ENCODE measurements around the gene NGF.
A peak's percentile ranks its signal among the peaks of the same experiment; 100 is the strongest.

NGF gene

GRCh38 chr1:115307661-115308060 lies 30.4 kb downstream of the NGF start:
- Histone ChIP-seq H3K4me1 (ENCODE audit: control insufficient read depth, low read depth, low read length) (no peaks in the 10 kb centered on the region), H2AK5ac (ENCODE audit: low read length) (no peak overlapping the region), H3K18ac (ENCODE audit: low read length) (no peak overlapping the region), H2BK5ac (ENCODE audit: low read length) (no peak overlapping the region), H3K36me3 (ENCODE audit: control insufficient read depth, insufficient read depth, low read length) (no peaks in the 10 kb centered on the region), H2BK120ac (ENCODE audit: low read depth, low read length) (no peak overlapping the region), H3K4ac (ENCODE audit: low read depth, low read length) (no peak overlapping the region), H2BK15ac (replicated peaks; ENCODE audit: low read depth) (no peak overlapping the region), H3K79me1 (ENCODE audit: low read length) (no peaks in the 10 kb centered on the region), H3K27me3 (ENCODE audit: insufficient read depth, low read length, poor library complexity) (no peaks in the 10 kb centered on the region), H4K8ac (ENCODE audit: low read depth, low read length) (no peak overlapping the region), H3K9ac (ENCODE audit: low read length) (no peak overlapping the region), H3K27ac (ENCODE audit: low read depth, low read length) (no peak overlapping the region), H3K4me2 (ENCODE audit: low read length) (no peak overlapping the region), H3K4me3 (ENCODE audit: low read length) (no peak overlapping the region), H4K5ac (ENCODE audit: low read length) (no peak overlapping the region), H3K23ac (ENCODE audit: low read length) (no peak overlapping the region), H3K56ac (ENCODE audit: low read length) (no peak overlapping the region), H3K79me2 (ENCODE audit: control insufficient read depth, insufficient read depth, low read length) (no peaks in the 10 kb centered on the region)
- no peak for DNase-seq

GRCh38 chr1:115306146-115306545 lies 31.9 kb downstream of the NGF start:
- no peaks in the 10 kb centered on the region for H3K79me1 ChIP-seq (ENCODE audit: low read length)
- no peak overlapping the region for H3K18ac ChIP-seq (ENCODE audit: low read length)
- no peak overlapping the region for H3K23ac ChIP-seq (ENCODE audit: low read length)
- H3K27ac ChIP-seq (ENCODE audit: low read depth, low read length), result no peak overlapping the region
- H3K4ac ChIP-seq (ENCODE audit: low read depth, low read length), result no peak overlapping the region
- no peak overlapping the region for H2AK5ac ChIP-seq (ENCODE audit: low read length)
- H3K79me2 ChIP-seq (ENCODE audit: control insufficient read depth, insufficient read depth, low read length), result no peaks in the 10 kb centered on the region
- H3K4me2 ChIP-seq (ENCODE audit: low read length), result no peak overlapping the region
- H3K36me3 ChIP-seq (ENCODE audit: control insufficient read depth, insufficient read depth, low read length), result no peaks in the 10 kb centered on the region
- no peak overlapping the region for H2BK15ac ChIP-seq (replicated peaks; ENCODE audit: low read depth)
- no peak overlapping the region for H4K8ac ChIP-seq (ENCODE audit: low read depth, low read length)
- no peak overlapping the region for H2BK120ac ChIP-seq (ENCODE audit: low read depth, low read length)
- H3K4me1 ChIP-seq (ENCODE audit: control insufficient read depth, low read depth, low read length), result no peaks in the 10 kb centered on the region
- no peak overlapping the region for H4K5ac ChIP-seq (ENCODE audit: low read length)
- WGBS (ENCODE audit: extremely low coverage, insufficient coverage, low lambda C conversion rate), result no CpG with 5 or more reads among the region's 2 CpGs
- no peak overlapping the region for H3K9ac ChIP-seq (ENCODE audit: low read length)
- H3K4me3 ChIP-seq (ENCODE audit: low read length), result no peak overlapping the region
- H3K27me3 ChIP-seq (ENCODE audit: insufficient read depth, low read length, poor library complexity), result no peaks in the 10 kb centered on the region
- no peak overlapping the region for H2BK5ac ChIP-seq (ENCODE audit: low read length)
- DNase-seq, result no peak
- no peak overlapping the region for H3K56ac ChIP-seq (ENCODE audit: low read length)

- no peak for DNase-seq
- Histone ChIP-seq H3K23ac (ENCODE audit: low read length) (no peak overlapping the region), H3K18ac (ENCODE audit: low read length) (no peak overlapping the region), H3K27me3 (ENCODE audit: insufficient read depth, low read length, poor library complexity) (no peaks in the 10 kb centered on the region), H2AK5ac (ENCODE audit: low read length) (peak overlapping the region; percentile 49), H3K9ac (ENCODE audit: low read length) (no peak overlapping the region), H2BK120ac (ENCODE audit: low read depth, low read length) (no peak overlapping the region), H3K4ac (ENCODE audit: low read depth, low read length) (no peak overlapping the region), H3K79me1 (ENCODE audit: low read length) (no peaks in the 10 kb centered on the region), H3K4me3 (ENCODE audit: low read length) (no peak overlapping the region), H4K8ac (ENCODE audit: low read depth, low read length) (no peak overlapping the region), H3K27ac (ENCODE audit: low read depth, low read length) (no peak overlapping the region), H2BK5ac (ENCODE audit: low read length) (no peak overlapping the region), H3K4me2 (ENCODE audit: low read length) (no peak overlapping the region), H3K4me1 (ENCODE audit: control insufficient read depth, low read depth, low read length) (peaks cover 1% of the 10 kb centered on the region), H2BK15ac (replicated peaks; ENCODE audit: low read depth) (no peak overlapping the region), H3K79me2 (ENCODE audit: control insufficient read depth, insufficient read depth, low read length) (no peaks in the 10 kb centered on the region), H4K5ac (ENCODE audit: low read length) (no peak overlapping the region), H3K56ac (ENCODE audit: low read length) (no peak overlapping the region), H3K36me3 (ENCODE audit: control insufficient read depth, insufficient read depth, low read length) (no peaks in the 10 kb centered on the region)
- WGBS (ENCODE audit: extremely low coverage, insufficient coverage, low lambda C conversion rate), result no CpG with 5 or more reads among the region's 2 CpGs
Observed at GRCh38 chr1:115303364-115303763, 34.7 kb downstream of the NGF start.

- H3K27me3 ChIP-seq (ENCODE audit: insufficient read depth, low read length, poor library complexity), result no peaks in the 10 kb centered on the region
- H3K79me1 ChIP-seq (ENCODE audit: low read length), result no peaks in the 10 kb centered on the region
- no peak overlapping the region for H3K9ac ChIP-seq (ENCODE audit: low read length)
- H2AK5ac ChIP-seq (ENCODE audit: low read length), result no peak overlapping the region
- no peak overlapping the region for H2BK120ac ChIP-seq (ENCODE audit: low read depth, low read length)
- H3K36me3 ChIP-seq (ENCODE audit: control insufficient read depth, insufficient read depth, low read length), result no peaks in the 10 kb centered on the region
- H3K27ac ChIP-seq (ENCODE audit: low read depth, low read length), result no peak overlapping the region
- DNase-seq, result peak; percentile 65
- no peak overlapping the region for H4K5ac ChIP-seq (ENCODE audit: low read length)
- no peak overlapping the region for H3K4me3 ChIP-seq (ENCODE audit: low read length)
- H3K18ac ChIP-seq (ENCODE audit: low read length), result no peak overlapping the region
- no CpG with 5 or more reads among the region's 9 CpGs for WGBS (ENCODE audit: extremely low coverage, insufficient coverage, low lambda C conversion rate)
- H3K4me2 ChIP-seq (ENCODE audit: low read length), result no peak overlapping the region
- H2BK5ac ChIP-seq (ENCODE audit: low read length), result no peak overlapping the region
- H4K8ac ChIP-seq (ENCODE audit: low read depth, low read length), result no peak overlapping the region
- H3K4ac ChIP-seq (ENCODE audit: low read depth, low read length), result no peak overlapping the region
- H3K23ac ChIP-seq (ENCODE audit: low read length), result no peak overlapping the region
- no peaks in the 10 kb centered on the region for H3K79me2 ChIP-seq (ENCODE audit: control insufficient read depth, insufficient read depth, low read length)
- H3K4me1 ChIP-seq (ENCODE audit: control insufficient read depth, low read depth, low read length), result peaks cover 1% of the 10 kb centered on the region
- peak overlapping the region; percentile 31 for H3K56ac ChIP-seq (ENCODE audit: low read length)
- H2BK15ac ChIP-seq (replicated peaks; ENCODE audit: low read depth), result no peak overlapping the region
Observed at GRCh38 chr1:115302390-115302961, 35.6 kb downstream of the NGF start.

GRCh38 chr1:115301438-115302020 lies 36.5 kb downstream of the NGF start:
- Histone ChIP-seq H2AK5ac (ENCODE audit: low read length) (no peak overlapping the region), H2BK5ac (ENCODE audit: low read length) (no peak overlapping the region), H4K5ac (ENCODE audit: low read length) (no peak overlapping the region), H3K23ac (ENCODE audit: low read length) (no peak overlapping the region), H2BK15ac (replicated peaks; ENCODE audit: low read depth) (no peak overlapping the region), H4K8ac (ENCODE audit: low read depth, low read length) (no peak overlapping the region), H3K27me3 (ENCODE audit: insufficient read depth, low read length, poor library complexity) (no peaks in the 10 kb centered on the region), H3K79me2 (ENCODE audit: control insufficient read depth, insufficient read depth, low read length) (no peaks in the 10 kb centered on the region), H3K4me2 (ENCODE audit: low read length) (no peak overlapping the region), H3K36me3 (ENCODE audit: control insufficient read depth, insufficient read depth, low read length) (no peaks in the 10 kb centered on the region), H3K4ac (ENCODE audit: low read depth, low read length) (no peak overlapping the region), H3K79me1 (ENCODE audit: low read length) (no peaks in the 10 kb centered on the region), H3K4me1 (ENCODE audit: control insufficient read depth, low read depth, low read length) (peaks cover 1% of the 10 kb centered on the region), H3K9ac (ENCODE audit: low read length) (no peak overlapping the region), H3K18ac (ENCODE audit: low read length) (no peak overlapping the region), H3K27ac (ENCODE audit: low read depth, low read length) (no peak overlapping the region), H3K4me3 (ENCODE audit: low read length) (no peak overlapping the region), H2BK120ac (ENCODE audit: low read depth, low read length) (no peak overlapping the region), H3K56ac (ENCODE audit: low read length) (no peak overlapping the region)
- no peak for DNase-seq
- WGBS (ENCODE audit: extremely low coverage, insufficient coverage, low lambda C conversion rate), result no CpG with 5 or more reads among the region's 8 CpGs
